ENCODE measurements around the gene AFG1L. TPM values are rescaled to one million over a fixed set of nuclear protein-coding genes. Genes with fewer than 3 reads are reported as not detected.

AFG1L gene
- total RNA-seq, 1 donor, result 4.0 TPM

DNA sequence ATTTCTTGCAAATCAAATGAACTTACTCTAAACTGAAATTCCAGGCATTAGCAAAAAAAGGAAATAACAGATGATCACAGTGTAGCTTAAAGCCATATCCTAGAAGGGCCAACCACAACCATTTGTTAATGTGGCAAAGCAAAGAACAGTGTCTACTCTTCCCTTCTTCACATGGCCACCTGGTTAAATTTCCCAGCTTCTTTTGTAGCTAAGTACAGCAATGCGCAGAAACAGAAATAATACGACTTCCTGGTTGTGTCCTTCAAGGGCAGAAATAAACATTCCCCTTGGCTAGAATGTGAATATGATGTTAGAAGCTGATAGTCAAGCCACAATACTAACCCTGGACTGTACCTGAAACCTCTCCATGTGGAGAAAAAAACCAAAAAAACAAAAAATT, 43.6 kb upstream of the AFG1L start:
- Histone ChIP-seq H3K27ac (ENCODE audit: low read depth, low read length) (no peak overlapping the region), H3K4me2 (ENCODE audit: insufficient read depth, low read length) (no peak overlapping the region), H3K79me2 (ENCODE audit: insufficient read depth, low read length) (peaks cover 93% of the 10 kb centered on the region), H4K20me1 (ENCODE audit: insufficient read depth, low read length) (peaks cover 55% of the 10 kb centered on the region), H3K9me3 (ENCODE audit: low read depth, low read length) (no peaks in the 10 kb centered on the region), H3K36me3 (ENCODE audit: insufficient read depth, low read length) (no peaks in the 10 kb centered on the region), H3K4me1 (ENCODE audit: insufficient read depth, low read length) (no peaks in the 10 kb centered on the region), H3K4me3 (ENCODE audit: insufficient read depth, low read length) (no peak overlapping the region), H3K27me3 (ENCODE audit: insufficient read depth, low read length) (no peaks in the 10 kb centered on the region), H2AFZ (ENCODE audit: low read length) (no peak overlapping the region)
- TF ChIP-seq, protein P1, sequence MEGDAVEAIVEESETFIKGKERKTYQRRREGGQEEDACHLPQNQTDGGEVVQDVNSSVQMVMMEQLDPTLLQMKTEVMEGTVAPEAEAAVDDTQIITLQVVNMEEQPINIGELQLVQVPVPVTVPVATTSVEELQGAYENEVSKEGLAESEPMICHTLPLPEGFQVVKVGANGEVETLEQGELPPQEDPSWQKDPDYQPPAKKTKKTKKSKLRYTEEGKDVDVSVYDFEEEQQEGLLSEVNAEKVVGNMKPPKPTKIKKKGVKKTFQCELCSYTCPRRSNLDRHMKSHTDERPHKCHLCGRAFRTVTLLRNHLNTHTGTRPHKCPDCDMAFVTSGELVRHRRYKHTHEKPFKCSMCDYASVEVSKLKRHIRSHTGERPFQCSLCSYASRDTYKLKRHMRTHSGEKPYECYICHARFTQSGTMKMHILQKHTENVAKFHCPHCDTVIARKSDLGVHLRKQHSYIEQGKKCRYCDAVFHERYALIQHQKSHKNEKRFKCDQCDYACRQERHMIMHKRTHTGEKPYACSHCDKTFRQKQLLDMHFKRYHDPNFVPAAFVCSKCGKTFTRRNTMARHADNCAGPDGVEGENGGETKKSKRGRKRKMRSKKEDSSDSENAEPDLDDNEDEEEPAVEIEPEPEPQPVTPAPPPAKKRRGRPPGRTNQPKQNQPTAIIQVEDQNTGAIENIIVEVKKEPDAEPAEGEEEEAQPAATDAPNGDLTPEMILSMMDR (IDR thresholded peaks at IDR 0.05; ENCODE audit: extremely low read depth, low read depth, low read length), result no peak
- no peak for DNase-seq (ENCODE audit: insufficient read length, low spot score, missing footprints)

- DNase-seq (ENCODE audit: insufficient read length, low spot score, missing footprints), result no peak
- TF ChIP-seq, protein P1 (IDR thresholded peaks at IDR 0.05; ENCODE audit: extremely low read depth, low read depth, low read length), result no peak
- no peaks in the 10 kb centered on the region for H3K4me1 ChIP-seq (ENCODE audit: insufficient read depth, low read length)
These were observed 42.8 kb upstream of the AFG1L start for GRCh38 chr6:108252055-108252454.

GRCh38 chr6:108253241-108253640, 41.6 kb upstream of the AFG1L start:
- H3K36me3 ChIP-seq (ENCODE audit: insufficient read depth, low read length), result no peaks in the 10 kb centered on the region
- H4K20me1 ChIP-seq (ENCODE audit: insufficient read depth, low read length), result peaks cover 57% of the 10 kb centered on the region
- peaks cover 95% of the 10 kb centered on the region for H3K79me2 ChIP-seq (ENCODE audit: insufficient read depth, low read length)
- H3K9me3 ChIP-seq (ENCODE audit: low read depth, low read length), result no peaks in the 10 kb centered on the region
- no peaks in the 10 kb centered on the region for H3K27me3 ChIP-seq (ENCODE audit: insufficient read depth, low read length)
- no peak overlapping the region for H3K27ac ChIP-seq (ENCODE audit: low read depth, low read length)
- H3K4me3 ChIP-seq (ENCODE audit: insufficient read depth, low read length), result no peak overlapping the region
- no peaks in the 10 kb centered on the region for H3K4me1 ChIP-seq (ENCODE audit: insufficient read depth, low read length)
- no peak overlapping the region for H3K4me2 ChIP-seq (ENCODE audit: insufficient read depth, low read length)
- TF ChIP-seq, protein P1 (IDR thresholded peaks at IDR 0.05; ENCODE audit: extremely low read depth, low read depth, low read length), result no peak
- no peak for DNase-seq (ENCODE audit: insufficient read length, low spot score, missing footprints)
- H2AFZ ChIP-seq (ENCODE audit: low read length), result no peak overlapping the region

More at GRCh38 chr6:108252055-108252454, 42.8 kb upstream of the AFG1L start:
- peaks cover 56% of the 10 kb centered on the region for H4K20me1 ChIP-seq (ENCODE audit: insufficient read depth, low read length)
- no peak overlapping the region for H3K4me3 ChIP-seq (ENCODE audit: insufficient read depth, low read length)
- no peak overlapping the region for H3K4me2 ChIP-seq (ENCODE audit: insufficient read depth, low read length)
- H3K36me3 ChIP-seq (ENCODE audit: insufficient read depth, low read length), result no peaks in the 10 kb centered on the region
- H2AFZ ChIP-seq (ENCODE audit: low read length), result no peak overlapping the region
- H3K9me3 ChIP-seq (ENCODE audit: low read depth, low read length), result no peaks in the 10 kb centered on the region
- H3K27me3 ChIP-seq (ENCODE audit: insufficient read depth, low read length), result no peaks in the 10 kb centered on the region
- H3K27ac ChIP-seq (ENCODE audit: low read depth, low read length), result no peak overlapping the region
- peaks cover 95% of the 10 kb centered on the region for H3K79me2 ChIP-seq (ENCODE audit: insufficient read depth, low read length)

- no peak overlapping the region for H3K4me3 ChIP-seq (ENCODE audit: insufficient read depth, low read length)
- H4K20me1 ChIP-seq (ENCODE audit: insufficient read depth, low read length), result peaks cover 52% of the 10 kb centered on the region
- H3K27ac ChIP-seq (ENCODE audit: low read depth, low read length), result no peak overlapping the region
- H3K4me2 ChIP-seq (ENCODE audit: insufficient read depth, low read length), result no peak overlapping the region
- peaks cover 4% of the 10 kb centered on the region for H3K4me1 ChIP-seq (ENCODE audit: insufficient read depth, low read length)
- H2AFZ ChIP-seq (ENCODE audit: low read length), result no peak overlapping the region
- no peaks in the 10 kb centered on the region for H3K36me3 ChIP-seq (ENCODE audit: insufficient read depth, low read length)
- H3K27me3 ChIP-seq (ENCODE audit: insufficient read depth, low read length), result no peaks in the 10 kb centered on the region
- TF ChIP-seq, protein P1 (IDR thresholded peaks at IDR 0.05; ENCODE audit: extremely low read depth, low read depth, low read length), result no peak
- H3K9me3 ChIP-seq (ENCODE audit: low read depth, low read length), result no peaks in the 10 kb centered on the region
- DNase-seq (ENCODE audit: insufficient read length, low spot score, missing footprints), result no peak
- H3K79me2 ChIP-seq (ENCODE audit: insufficient read depth, low read length), result peaks cover 98% of the 10 kb centered on the region
These were observed 40.1 kb upstream of the AFG1L start for GRCh38 chr6:108254433-108255410.
